GM19193 (cell line): ENCODE measurements around the gene CIDEB.

Experiments used
- POLR2A ChIP-seq: IDR thresholded peaks from 4 replicates; pipeline ENCODE4 v1.6.1; 2011; ENCODE audit not compliant: insufficient read depth, insufficient read length; ENCODE audit errors: extremely low read depth

Gene CIDEB

DNA sequence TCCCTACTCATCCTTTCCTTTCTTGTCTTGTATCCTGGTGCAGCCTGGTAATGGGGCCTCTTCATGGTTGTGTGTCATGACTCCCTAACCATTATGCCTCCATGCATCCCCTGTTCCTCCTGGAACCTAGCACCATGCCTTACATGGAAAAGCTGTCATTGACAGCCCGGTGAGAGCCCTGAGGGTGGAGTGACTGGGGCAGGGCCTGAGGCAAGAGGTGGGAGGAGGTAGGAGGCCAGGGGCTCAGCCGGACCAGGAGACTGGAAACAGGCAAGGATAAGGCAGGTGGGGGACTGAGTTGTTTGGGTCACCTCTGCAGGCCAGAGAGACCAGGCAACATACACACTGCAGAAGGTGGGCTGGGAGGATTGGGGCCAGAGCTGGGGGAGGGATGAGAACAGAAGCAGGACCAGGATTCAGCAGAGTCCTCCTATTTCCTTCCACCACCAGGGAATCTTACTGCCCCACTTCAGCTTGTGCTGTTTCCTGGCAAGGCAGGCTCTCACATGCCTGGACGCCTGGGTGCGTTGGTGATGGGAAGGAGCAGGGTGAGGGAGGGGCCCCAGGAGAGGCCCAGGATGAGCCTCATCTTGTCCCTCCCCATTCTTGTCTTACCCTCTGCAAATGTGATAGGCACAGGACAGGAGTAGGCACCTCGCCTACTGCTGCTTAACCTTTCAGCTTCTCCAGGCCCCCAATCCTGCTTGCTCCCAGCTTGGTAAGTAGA, 1.9 kb upstream of the CIDEB start, which contains the start of gene LTB4R2:
LTB4R2 (plus strand) TSS at position 603 of the 727 bp plus-strand sequence. CDS start 525 bp downstream, outside the sequence.
- TF ChIP-seq POLR2A, result no peak

DNA sequence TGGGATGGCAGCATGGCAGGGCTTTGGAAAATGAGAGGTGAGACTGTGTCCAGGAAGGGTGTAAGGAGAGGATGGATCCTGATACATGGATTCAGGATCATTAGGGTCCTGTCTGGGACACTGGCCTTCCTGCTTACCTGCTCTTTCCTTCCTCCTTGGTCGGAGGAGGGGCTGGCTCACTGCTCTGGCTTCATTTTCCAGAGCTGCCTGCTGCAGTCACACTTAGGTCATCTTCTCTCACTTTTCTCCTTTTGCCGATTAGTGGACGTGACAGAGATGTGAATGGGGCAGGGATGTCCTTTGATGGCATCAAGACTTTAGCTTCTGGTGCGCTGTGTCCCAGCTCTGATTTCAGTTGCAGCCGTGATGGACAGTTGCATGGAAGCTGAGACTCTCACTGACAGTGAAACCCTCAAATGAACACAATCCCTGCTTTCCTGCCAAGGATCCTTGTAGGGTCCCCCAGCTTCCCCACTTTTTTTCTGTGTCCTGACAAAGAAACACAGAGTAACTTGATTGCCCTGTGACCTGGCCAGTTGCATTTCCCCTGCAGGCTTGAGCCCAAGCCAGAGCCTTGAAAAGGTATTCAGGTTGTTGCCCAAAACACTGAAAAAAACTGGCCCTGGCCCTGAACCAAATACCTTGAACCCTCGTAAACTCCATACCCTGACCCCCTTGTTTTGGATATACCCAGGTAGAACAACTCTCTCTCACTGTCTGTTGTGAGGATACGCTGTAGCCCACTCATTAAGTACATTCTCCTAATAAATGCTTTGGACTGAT, 756 bp upstream of the CIDEB start:
- no peak for TF ChIP-seq POLR2A

DNA sequence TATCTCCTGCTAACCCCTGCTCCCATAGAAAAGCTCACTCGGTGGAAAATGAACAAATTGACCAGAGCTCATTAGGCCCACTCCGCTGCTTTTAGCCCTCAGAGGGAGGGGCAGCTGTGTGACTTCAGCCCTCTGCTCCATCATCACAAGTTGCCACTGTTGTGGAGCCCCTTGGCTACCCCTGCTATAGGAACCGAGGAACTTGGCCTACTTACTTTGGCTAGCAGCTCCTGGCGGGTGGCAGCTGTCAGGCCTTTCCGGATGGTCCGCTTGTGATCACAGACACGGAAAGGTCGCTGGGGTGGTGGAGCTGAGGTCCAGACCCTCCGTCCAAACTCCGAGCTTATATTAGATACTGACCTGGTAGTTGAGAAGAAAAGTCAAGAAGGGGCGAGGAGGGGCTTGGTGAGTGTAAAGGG, 612 bp downstream of the CIDEB start:
- TF ChIP-seq POLR2A, result no peak

DNA sequence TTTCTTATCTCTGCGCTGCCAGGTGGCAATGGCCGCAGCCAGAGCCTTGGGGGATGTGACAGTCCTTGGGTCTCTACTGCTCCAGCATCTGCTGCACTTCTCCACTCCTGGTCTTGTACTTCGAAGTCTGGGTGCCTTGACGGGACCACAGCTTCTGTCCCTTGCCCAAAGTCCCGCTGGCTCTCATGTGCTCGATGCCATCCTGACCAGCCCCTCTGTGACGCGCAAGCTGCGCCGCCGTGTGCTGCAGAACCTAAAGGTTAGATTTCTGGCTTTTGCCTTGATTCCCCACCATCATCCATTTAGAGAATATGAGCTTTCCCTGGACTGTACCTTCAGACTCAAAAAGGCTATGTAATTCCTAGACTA, 3.8 kb downstream of the CIDEB start:
- TF ChIP-seq POLR2A, result no peak

DNA sequence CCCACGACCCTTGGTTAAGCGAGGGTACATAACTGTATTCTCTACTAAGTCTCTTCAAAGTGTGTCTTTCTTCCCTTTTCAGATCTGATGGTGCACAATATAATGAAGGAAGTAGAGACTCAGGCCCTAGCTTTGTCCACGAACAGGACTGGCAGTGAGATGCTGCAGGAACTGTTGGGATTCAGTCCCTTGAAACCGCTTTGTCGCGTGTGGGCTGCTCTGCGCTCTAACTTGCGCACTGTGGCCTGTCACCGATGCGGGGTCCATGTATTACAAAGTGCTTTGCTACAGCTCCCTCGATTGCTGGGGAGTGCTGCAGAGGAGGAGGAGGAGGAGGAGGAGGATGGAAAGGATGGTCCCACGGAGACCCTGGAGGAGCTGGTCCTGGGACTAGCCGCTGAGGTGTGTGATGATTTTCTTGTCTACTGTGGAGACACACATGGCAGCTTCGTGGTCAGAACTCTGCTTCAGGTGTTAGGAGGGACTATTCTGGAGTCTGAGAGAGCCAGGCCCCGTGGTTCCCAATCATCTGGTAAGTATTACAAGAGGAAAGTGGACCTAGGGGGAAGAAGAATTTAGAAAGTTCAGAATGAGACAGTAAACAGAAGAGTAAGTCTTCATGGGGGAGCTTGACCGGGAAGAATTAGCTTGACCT, 7.3 kb downstream of the CIDEB start:
- no peak for TF ChIP-seq POLR2A

DNA sequence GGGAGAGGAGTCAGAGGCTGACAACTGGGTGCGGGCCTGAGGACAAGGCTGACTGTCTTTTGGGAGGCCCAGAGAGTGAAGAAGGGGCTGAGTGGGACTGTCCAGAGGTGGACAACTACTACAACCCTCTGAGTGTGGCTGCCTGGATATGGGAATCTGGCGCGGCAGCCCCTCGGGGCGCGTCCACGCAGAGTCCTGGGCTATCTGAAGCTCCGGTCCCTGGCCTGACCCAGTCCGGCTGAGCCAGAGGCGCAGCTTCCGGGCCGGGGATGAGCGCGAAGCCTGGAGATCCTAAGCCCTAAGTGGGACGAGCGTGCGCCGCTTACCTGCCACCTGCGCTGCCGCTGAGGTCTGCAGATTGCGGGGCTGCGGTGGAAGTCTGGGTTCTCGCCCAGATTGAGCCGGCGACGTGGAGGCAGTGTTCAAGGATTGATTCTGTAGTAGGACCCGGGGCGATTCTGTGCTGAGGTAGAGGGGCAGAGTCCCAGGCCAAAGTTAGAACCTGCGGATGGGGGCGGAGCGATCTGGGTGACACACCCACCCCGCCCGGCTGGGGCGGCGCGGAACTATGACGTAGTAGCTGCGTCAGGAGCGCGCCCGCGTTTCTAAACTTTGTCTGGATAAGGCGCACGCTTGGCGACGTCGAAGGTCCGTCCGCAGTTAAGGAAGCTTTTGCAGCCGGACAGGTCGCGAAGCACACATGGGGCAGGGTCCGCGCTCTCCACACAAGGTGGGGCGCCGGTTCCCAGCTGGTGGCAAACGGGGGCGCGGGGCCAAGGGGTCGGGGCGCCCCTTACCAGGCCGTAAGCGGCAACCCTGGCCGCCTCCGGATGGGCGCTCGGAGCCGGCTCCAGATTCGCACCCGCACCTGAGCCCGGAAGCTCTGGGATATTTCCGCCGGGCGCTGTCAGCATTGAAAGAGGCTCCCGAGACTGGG, 8.3 kb downstream of the CIDEB start, which contains the start of the genes DHRS1 and NOP9:
DHRS1 (minus strand) TSS at position 526 of the 937 bp plus-strand sequence. CDS start 674 bp downstream, outside the sequence.
NOP9 (plus strand) TSS at position 596 of the 937 bp plus-strand sequence; CDS start at position 701, 105 bp downstream.
- peak; percentile 74 for TF ChIP-seq POLR2A

DNA sequence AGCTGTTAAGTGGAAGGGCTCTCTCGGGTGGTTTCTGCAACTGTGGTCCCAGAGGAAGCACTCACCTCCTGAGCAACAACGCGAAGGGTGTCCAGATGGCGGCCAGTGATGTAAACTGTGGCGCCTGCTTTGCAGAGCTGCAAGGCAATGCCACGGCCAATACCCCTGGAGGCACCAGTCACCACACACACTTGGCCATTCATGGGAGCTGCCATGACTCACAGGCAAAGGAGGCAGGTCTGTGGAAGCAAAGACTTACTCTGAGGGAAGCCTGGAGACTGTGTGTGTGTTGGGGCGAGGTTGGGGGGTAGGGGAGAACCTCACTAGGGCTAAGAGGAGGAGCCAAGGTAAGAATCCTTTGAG, 8.9 kb downstream of the CIDEB start:
- TF ChIP-seq POLR2A, result no peak

DNA sequence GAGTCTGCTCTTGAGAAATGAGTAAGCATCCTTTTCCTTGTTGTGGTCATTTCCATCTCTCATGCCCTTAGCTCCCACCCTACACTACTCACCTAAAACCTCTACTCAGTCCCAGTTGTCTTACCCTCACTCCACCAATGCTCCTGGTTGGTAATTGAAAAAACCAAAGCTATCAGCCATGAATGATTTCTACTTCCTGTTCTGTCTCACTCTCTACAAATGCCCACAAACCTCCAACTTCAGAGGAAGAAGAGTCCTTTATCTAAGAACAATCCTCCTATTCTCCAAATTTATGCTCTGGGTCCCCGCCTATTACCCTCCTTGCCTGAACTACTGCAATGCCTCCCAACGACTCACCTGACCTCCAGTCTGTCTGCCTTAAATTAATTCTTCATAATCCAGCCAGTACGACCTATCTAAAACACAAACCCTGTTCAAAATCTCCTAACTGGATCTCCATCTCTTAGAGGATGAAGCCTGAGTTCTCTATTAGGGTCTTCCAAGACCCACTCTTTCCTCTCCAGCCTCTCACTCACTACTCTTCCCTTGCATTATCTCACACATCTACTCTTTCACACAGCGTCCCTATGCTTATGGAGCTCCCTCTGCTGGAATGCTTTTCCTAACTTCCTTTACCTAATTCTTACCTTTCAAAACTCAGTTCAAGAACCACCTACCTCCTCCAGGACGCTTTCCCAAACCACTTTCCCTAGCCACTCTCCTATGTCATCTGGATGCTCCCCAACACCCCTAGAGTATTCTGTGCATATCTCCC, 10.4 kb downstream of the CIDEB start:
- no peak for TF ChIP-seq POLR2A

DNA sequence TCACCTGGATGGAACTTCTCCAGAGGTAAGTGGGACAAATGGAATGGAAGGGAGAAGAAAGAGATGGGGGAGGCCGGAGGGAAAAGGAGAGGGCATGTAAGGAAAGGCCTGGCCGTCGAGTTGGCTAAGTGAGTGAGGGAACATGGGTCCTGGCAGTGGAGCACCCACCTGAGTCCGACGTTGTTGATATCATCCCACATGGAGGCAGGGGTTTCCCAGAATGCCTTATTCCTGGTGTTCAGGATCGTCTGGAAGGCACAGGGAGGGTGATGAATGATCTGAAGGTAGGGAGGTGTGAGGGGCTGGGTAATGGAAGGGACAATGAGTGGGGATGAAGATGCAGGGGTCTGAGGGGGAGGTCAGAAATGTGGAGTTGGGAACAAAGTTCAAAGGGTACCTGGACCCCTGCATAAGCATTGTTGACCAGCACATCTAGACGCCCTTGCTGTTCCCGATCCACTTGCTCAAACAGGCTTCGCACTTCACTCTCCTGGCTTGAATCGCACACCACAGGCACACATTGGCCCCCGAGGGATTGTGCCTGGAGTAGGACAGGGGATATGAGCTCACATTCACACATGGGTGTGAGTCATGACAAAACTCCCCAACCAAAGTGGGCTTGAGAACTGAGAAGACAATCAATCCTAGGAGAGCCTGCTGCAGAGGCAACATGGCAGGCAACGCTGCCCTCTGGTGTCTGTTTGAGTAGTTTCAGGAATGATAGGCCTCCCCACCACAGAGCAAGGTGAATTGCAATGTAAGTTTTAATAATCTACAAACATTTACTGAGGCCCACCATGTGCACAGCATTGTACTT, 11.2 kb downstream of the CIDEB start:
- TF ChIP-seq POLR2A, result no peak

DNA sequence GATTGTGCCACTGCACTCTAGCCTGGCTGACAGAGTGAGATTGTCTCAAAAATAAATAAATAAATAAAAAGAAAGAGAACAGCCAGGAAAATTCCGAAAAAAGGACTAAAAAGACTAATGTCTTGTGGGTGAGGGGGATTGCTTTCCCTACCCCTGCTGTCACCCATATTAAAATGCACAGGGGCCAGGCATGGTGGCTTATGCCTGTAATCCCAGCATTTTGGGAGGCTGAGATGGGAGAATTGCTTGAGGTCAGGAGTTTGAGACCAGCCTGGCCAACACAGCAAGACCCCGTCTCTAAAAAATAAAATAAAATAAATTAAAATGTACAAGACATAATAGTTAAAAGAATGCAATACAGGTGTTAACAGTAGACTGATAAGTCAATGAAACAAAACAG, 14.3 kb downstream of the CIDEB start:
- no peak for TF ChIP-seq POLR2A

DNA sequence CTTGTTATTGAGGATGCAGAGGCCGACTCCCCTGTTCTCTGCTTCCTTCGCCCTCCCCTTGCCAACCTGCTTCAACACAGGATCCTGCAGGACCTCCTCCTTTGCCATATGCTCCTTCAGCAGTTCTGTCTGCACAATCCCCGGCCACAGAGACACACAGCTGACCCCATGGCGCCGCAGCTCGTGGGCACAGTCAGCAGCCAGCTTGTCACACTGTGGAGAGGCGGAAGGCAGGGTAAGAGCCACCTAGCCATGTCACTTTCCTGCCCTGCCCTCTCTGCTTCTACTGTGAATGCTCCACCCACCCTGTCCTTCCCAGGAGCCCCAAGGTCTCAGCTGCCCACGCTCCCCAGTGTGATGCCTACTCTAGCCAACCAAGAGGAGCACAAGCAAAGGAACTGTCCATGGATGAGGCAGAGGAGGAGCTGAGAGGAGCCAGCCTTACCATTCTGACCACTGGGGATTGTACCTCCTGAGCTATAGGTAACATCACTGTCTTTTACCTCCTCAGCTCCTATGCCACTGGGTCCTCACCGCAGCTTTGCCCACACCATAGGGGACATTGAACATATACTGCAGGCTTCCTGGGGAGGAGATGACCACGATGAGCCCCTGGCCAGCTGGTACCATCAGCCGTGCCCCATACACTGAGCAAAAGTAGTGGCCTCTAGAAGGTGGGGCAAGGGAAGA, 15.5 kb downstream of the CIDEB start:
- no peak for TF ChIP-seq POLR2A

DNA sequence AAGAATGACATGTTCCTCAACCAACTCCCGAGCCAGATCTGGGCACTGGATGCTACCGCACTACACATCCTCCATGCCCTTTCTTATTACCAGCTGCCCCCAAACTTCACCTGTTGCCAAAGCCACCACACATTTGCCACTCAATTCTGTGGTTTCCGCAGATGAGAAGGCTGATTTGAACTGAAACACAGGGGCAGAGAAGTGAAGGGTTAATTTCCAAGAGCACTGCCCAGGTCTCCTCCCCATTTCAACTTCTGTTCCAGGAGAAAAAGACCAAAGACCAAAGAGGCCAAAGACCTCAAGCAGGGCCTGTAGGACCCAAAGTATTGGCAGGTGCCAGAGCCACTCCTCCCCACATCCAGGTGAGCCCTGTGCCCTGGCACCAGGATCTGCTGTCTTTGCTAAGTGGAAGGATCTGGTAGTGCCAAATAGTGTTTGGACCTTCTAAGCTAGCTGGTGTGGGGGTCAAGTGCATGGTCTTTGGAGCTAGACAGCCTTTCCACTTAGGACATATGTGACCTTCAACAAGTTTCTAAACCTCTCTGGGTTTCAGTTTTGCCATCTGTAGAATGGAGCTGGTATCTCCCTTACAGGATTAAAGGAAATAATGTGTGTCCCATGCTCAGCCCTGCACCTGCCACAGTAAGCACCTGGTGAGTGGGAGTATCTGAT, 16.2 kb downstream of the CIDEB start:
- TF ChIP-seq POLR2A, result no peak
